OCI-LY1 (cell line): ENCODE measurements around the gene RXYLT1.

Experiments used
- H2AFZ ChIP-seq: fragments of 200-600 bp; sonication (generic), shearing (Covaris generic); 2 replicates; pipeline ENCODE4 v1.6.0; 2014; ENCODE audit warnings: antibody characterized with exemption, mild to moderate bottlenecking, low read length
- H3F3A ChIP-seq: fragments of 200-600 bp; sonication (generic), shearing (Covaris generic); 2 replicates; pipeline ENCODE4 v1.6.0; 2014; ENCODE audit warnings: mild to moderate bottlenecking, antibody characterized with exemption, low read length, moderate library complexity; ENCODE audit not compliant: insufficient read depth
- H3K27ac ChIP-seq: fragments of 200-600 bp; sonication (generic); 2 replicates; pipeline ENCODE4 v1.5.1; 2014; ENCODE audit warnings: low read length, mixed run types, mild to moderate bottlenecking, low read depth; ENCODE audit not compliant: poor library complexity, severe bottlenecking
- H3K27me3 ChIP-seq: fragments of 200-600 bp; sonication (generic); 2 replicates; pipeline ENCODE4 v1.6.0; 2014; ENCODE audit warnings: antibody characterized with exemption, mild to moderate bottlenecking, low read length, moderate library complexity; ENCODE audit not compliant: insufficient read depth
- H3K36me3 ChIP-seq: fragments of 200-600 bp; sonication (generic); 2 replicates; pipeline ENCODE4 v1.6.1; 2014; ENCODE audit warnings: mild to moderate bottlenecking, antibody characterized with exemption, low read length, moderate library complexity, mixed read lengths; ENCODE audit not compliant: insufficient read depth
- H3K4me1 ChIP-seq: fragments of 200-600 bp; sonication (generic); 2 replicates; pipeline ENCODE4 v1.5.1; 2014; ENCODE audit warnings: mild to moderate bottlenecking, low read length, moderate library complexity; ENCODE audit not compliant: insufficient read depth, severe bottlenecking
- H3K4me2 ChIP-seq: fragments of 200-600 bp; sonication (generic), shearing (Covaris generic); 2 replicates; pipeline ENCODE4 v1.6.1; 2014; ENCODE audit warnings: low read length
- H3K4me3 ChIP-seq: fragments of 200-600 bp; sonication (generic); 2 replicates; pipeline ENCODE4 v1.5.1; 2014; ENCODE audit warnings: low read length, low read depth, mild to moderate bottlenecking, mixed read lengths; ENCODE audit not compliant: poor library complexity, severe bottlenecking
- H3K79me2 ChIP-seq: fragments of 200-600 bp; shearing (Covaris generic); 2 replicates; pipeline ENCODE4 v1.6.1; 2016; ENCODE audit warnings: mixed run types, low read length, mixed read lengths; ENCODE audit not compliant: insufficient read depth
- H3K9ac ChIP-seq: fragments of 200-600 bp; sonication (generic), shearing (Covaris generic); 2 replicates; pipeline ENCODE4 v1.6.1; 2014; ENCODE audit warnings: mild to moderate bottlenecking, low read length, mixed read lengths
- H3K9me2 ChIP-seq: fragments of 200-600 bp; sonication (generic), shearing (Covaris generic); 2 replicates; pipeline ENCODE4 v1.6.1; 2014; ENCODE audit warnings: low read depth, mild to moderate bottlenecking, low read length, mixed read lengths
- H3K9me3 ChIP-seq: fragments of 200-600 bp; shearing (Covaris generic); 2 replicates; pipeline ENCODE4 v1.6.1; 2014; ENCODE audit warnings: low read length, mixed read lengths
- H4K20me1 ChIP-seq: fragments of 200-600 bp; sonication (generic), shearing (Covaris generic); 2 replicates; pipeline ENCODE4 v1.6.0; 2016; ENCODE audit warnings: mild to moderate bottlenecking, low read length; ENCODE audit not compliant: insufficient read depth
- EZH2 ChIP-seq: fragments of 200-600 bp; sonication (generic), shearing (Covaris generic); IDR thresholded peaks from 2 replicates; pipeline ENCODE4 v1.8.0; 2017; ENCODE audit warnings: borderline replicate concordance, mixed run types, mild to moderate bottlenecking, antibody characterized with exemption, low read length, moderate library complexity, mixed read lengths
- TF ChIP-seq, protein P1 (sequence below): fragments of 200-600 bp; sonication (generic), shearing (Covaris generic); IDR thresholded peaks from 2 replicates; pipeline ENCODE4 v1.5.1; 2017; ENCODE audit warnings: mild to moderate bottlenecking, antibody characterized with exemption, low read length, moderate library complexity, mixed read lengths

RXYLT1 gene

DNA sequence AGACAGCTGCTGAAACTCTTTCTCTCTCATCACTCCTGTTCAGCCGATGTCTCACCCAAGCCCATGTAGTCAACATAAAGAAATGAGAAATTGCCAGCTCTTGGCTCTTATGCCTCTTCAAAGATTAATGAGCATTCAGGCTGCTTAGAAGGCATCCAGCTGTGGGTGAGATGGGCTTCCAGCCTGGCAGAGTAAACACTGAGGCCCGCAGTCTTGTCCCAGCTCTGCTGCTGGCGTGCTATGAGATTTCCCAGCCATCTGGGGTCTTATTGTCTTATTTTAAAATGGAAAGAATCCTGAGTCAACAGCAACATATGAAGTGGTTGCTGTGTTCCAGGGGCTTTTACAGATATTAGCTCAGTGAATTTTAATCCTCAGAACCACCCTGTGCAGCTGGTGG is 12.6 kb downstream of the RXYLT1 start:
- Histone ChIP-seq H3K9me2 (no peaks in the 10 kb centered on the region), H3K9ac (no peak overlapping the region), H3K4me1 (no peaks in the 10 kb centered on the region), H2AFZ (no peak overlapping the region), H3K4me3 (no peak overlapping the region), H3K27ac (no peak overlapping the region), H3K27me3 (no peaks in the 10 kb centered on the region), H3K4me2 (no peak overlapping the region), H4K20me1 (no peaks in the 10 kb centered on the region), H3K36me3 (peaks cover 46% of the 10 kb centered on the region; the same call in 1 of the 2 replicates), H3K79me2 (no peaks in the 10 kb centered on the region), H3F3A (no peaks in the 10 kb centered on the region), H3K9me3 (no peaks in the 10 kb centered on the region)
- TF ChIP-seq, protein P1, sequence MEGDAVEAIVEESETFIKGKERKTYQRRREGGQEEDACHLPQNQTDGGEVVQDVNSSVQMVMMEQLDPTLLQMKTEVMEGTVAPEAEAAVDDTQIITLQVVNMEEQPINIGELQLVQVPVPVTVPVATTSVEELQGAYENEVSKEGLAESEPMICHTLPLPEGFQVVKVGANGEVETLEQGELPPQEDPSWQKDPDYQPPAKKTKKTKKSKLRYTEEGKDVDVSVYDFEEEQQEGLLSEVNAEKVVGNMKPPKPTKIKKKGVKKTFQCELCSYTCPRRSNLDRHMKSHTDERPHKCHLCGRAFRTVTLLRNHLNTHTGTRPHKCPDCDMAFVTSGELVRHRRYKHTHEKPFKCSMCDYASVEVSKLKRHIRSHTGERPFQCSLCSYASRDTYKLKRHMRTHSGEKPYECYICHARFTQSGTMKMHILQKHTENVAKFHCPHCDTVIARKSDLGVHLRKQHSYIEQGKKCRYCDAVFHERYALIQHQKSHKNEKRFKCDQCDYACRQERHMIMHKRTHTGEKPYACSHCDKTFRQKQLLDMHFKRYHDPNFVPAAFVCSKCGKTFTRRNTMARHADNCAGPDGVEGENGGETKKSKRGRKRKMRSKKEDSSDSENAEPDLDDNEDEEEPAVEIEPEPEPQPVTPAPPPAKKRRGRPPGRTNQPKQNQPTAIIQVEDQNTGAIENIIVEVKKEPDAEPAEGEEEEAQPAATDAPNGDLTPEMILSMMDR: no peak
- no peak for TF ChIP-seq EZH2

DNA sequence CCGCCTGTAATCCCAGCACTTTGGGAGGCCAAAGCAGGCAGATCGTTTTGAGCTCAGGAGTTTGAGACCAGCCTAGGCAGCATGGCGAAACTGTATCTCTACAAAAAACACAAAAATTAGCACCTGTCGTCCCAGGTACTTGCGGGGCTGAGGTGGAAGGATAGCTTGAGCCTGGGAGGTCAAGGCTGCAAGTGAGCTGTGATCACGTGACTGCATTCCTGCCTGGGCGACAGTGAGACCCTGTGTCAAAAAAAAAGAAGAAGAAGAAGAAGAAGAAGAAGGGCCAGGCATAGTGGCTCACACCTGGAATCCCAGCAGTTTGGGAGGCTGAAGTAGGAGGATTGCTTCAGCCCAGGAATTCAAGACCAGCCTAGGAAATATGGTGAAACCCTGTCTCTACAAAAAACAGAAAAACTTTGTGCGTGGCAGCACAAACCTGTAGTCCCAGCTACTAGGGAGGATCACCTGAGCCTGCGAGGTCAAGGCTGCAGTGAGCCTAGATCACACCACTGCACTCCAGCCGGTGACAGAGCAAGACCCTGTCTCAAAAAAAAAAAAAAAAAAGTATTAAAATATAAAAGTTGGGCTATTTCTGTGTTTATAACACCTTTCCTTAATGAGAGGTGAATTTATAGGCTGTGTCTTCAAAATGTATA is 15.5 kb downstream of the RXYLT1 start:
- Histone ChIP-seq H3K27ac (no peak overlapping the region), H3K36me3 (peaks cover 18% of the 10 kb centered on the region; the same call in 1 of the 2 replicates), H3K9me3 (no peaks in the 10 kb centered on the region), H2AFZ (no peak overlapping the region), H3K4me3 (no peak overlapping the region), H4K20me1 (no peaks in the 10 kb centered on the region), H3K27me3 (no peaks in the 10 kb centered on the region), H3K4me2 (no peak overlapping the region), H3F3A (no peaks in the 10 kb centered on the region), H3K9ac (no peak overlapping the region), H3K4me1 (no peaks in the 10 kb centered on the region), H3K9me2 (no peaks in the 10 kb centered on the region), H3K79me2 (no peaks in the 10 kb centered on the region)
- no peak for TF ChIP-seq EZH2
- TF ChIP-seq, protein P1: no peak

- Histone ChIP-seq H3K27me3 (no peaks in the 10 kb centered on the region), H3K4me2 (no peak overlapping the region), H3K9ac (no peak overlapping the region), H3F3A (no peaks in the 10 kb centered on the region), H3K4me3 (no peak overlapping the region), H3K9me3 (no peaks in the 10 kb centered on the region), H3K27ac (no peak overlapping the region), H3K79me2 (no peaks in the 10 kb centered on the region), H3K9me2 (no peaks in the 10 kb centered on the region), H2AFZ (no peak overlapping the region), H3K36me3 (peaks cover 11% of the 10 kb centered on the region; the same call in 1 of the 2 replicates), H3K4me1 (no peaks in the 10 kb centered on the region), H4K20me1 (no peaks in the 10 kb centered on the region)
- TF ChIP-seq, protein P1: no peak
- TF ChIP-seq EZH2: no peak
Measured at GRCh38 chr12:63795944-63796343, 16.2 kb downstream of the RXYLT1 start.
